Panc1 (cell line): ENCODE measurements around the gene CBL. TPM values are rescaled to one million over a fixed set of nuclear protein-coding genes. Genes with fewer than 3 reads are reported as not detected.
"Not testable (repeated sequence)": the region's sequence is repeated elsewhere in the genome, so short reads cannot be mapped to it uniquely, and the experiment has no call there.

ENCODE experiments used
- ATAC-seq: fragments of 200-7000 bp; cut with Tn5 transposase; 2 replicates; pipeline ENCODE4 v1.9.1; 2020; ENCODE audit warnings: mild to moderate bottlenecking, moderate library complexity
- BruUV-seq: library from RNA; stranded (reverse); fragments of 400-500 nt; replicated peaks from 2 replicates; lab custom pipeline; 2021; lab: Mats Ljungman, UMichigan
- CTCF ChIA-PET: fragments of 300-600 bp; sonication (Branson Sonifier 250); formaldehyde crosslinking; loops from one replicate; lab custom pipeline; 2022; ENCODE audit warnings: antibody characterized with exemption; lab: Charles Lee
- POLR2A ChIA-PET: fragments of 300-600 bp; sonication (Branson Sonifier 250); formaldehyde crosslinking; loops from one replicate; lab custom pipeline; 2022; ENCODE audit warnings: antibody characterized with exemption; lab: Charles Lee
- DNase-seq: peaks from one replicate; pipeline ENCODE4 v3.0.0-alpha.2; 2010; ENCODE audit warnings: low read depth, low spot score
- H3K27ac ChIP-seq: 2 replicates; pipeline ENCODE4 v1.5.1; 2011; ENCODE audit warnings: mild to moderate bottlenecking, low read length, inconsistent platforms
- H3K27me3 ChIP-seq: fragments of 200-500 bp; sonication (Bioruptor generic); 2 replicates; pipeline ENCODE4 v1.6.0; 2014; ENCODE audit warnings: low read length, inconsistent platforms; ENCODE audit not compliant: control insufficient read depth, insufficient read depth
- H3K36me3 ChIP-seq: fragments of 200-500 bp; sonication (Bioruptor generic); 2 replicates; pipeline ENCODE4 v1.5.1; 2014; ENCODE audit warnings: inconsistent platforms, mild to moderate bottlenecking, low read length, moderate library complexity; ENCODE audit not compliant: control insufficient read depth, insufficient read depth
- H3K4me1 ChIP-seq: 2 replicates; pipeline ENCODE4 v1.5.1; 2011; ENCODE audit warnings: inconsistent platforms, mild to moderate bottlenecking, low read length, moderate library complexity; ENCODE audit not compliant: control insufficient read depth, insufficient read depth
- H3K4me3 ChIP-seq, 2 experiments: 2 replicates each; pipeline ENCODE4 v1.5.1; 2011 to 2012; ENCODE audit warnings: low read depth in 2 of 2, low read length in 2 of 2, mild to moderate bottlenecking in 2 of 2, inconsistent platforms in 1 of 2, moderate library complexity in 1 of 2
- H3K9me3 ChIP-seq: fragments of 200-500 bp; sonication (Bioruptor generic); 2 replicates; pipeline ENCODE4 v1.5.1; 2014; ENCODE audit warnings: low read depth, mild to moderate bottlenecking, inconsistent platforms, low read length, moderate library complexity; ENCODE audit not compliant: control insufficient read depth, insufficient read depth
- CTCF ChIP-seq: fragments of 450-650 bp; IDR thresholded peaks from 2 replicates; pipeline ENCODE4 v1.5.1; 2017; ENCODE audit warnings: mild to moderate bottlenecking
- POLR2AphosphoS5 ChIP-seq: IDR thresholded peaks from 2 replicates; pipeline ENCODE4 v1.6.1; 2012; ENCODE audit warnings: mild to moderate bottlenecking, low read depth, low read length, moderate library complexity
- REST ChIP-seq, 2 experiments: IDR thresholded peaks; 2 replicates each; pipeline ENCODE4 v1.6.1; 2011 to 2012; ENCODE audit warnings: low read depth in 2 of 2, control low read depth in 1 of 2, low read length in 1 of 2, mild to moderate bottlenecking in 1 of 2, moderate library complexity in 1 of 2; ENCODE audit not compliant: insufficient read depth in 1 of 2
- SIN3A ChIP-seq: IDR thresholded peaks from 2 replicates; pipeline ENCODE4 v1.6.1; 2012; ENCODE audit warnings: low read depth, mild to moderate bottlenecking, low read length, moderate library complexity, borderline replicate concordance; ENCODE audit not compliant: insufficient read depth
- TCF7L2 ChIP-seq: IDR thresholded peaks from 2 replicates; pipeline ENCODE4 v1.6.1; 2011; ENCODE audit warnings: mild to moderate bottlenecking, low read depth, low read length, inconsistent platforms
- in situ Hi-C: cut with HindIII; loops from 2 replicates; pipeline ENCODE4 v1.10.0; 2016; ENCODE audit warnings: low sequenced_read_pairs, low pct_unique_long_range_greater_than_20kb
- intact Hi-C: fragments of 100-400 bp; cut with micrococcal nuclease; formaldehyde crosslinking; loops from one replicate; pipeline ENCODE4 v1.10.0; 2022; ENCODE audit not compliant: unreplicated experiment
- total RNA-seq: library from RNA; stranded (reverse); gene quantifications from one replicate; pipeline ENCODE4 v1.2.1, GENCODE V29; 2021; ENCODE audit not compliant: unreplicated experiment

CBL gene
- total RNA-seq, 1 experiment from 2014 or later = 69.9 TPM

- Histone ChIP-seq H3K27ac (no peak overlapping the region), H3K4me1 (0 out of 2 replicates have a peak, but pooled peaks cover 4% of the 10 kb centered on the region), H3K36me3 (no peaks in the 10 kb centered on the region), H3K27me3 (no peaks in the 10 kb centered on the region), H3K9me3 (no peaks in the 10 kb centered on the region), H3K4me3 (no peak overlapping the region)
- TF ChIP-seq REST (IDR thresholded peaks at IDR 0.05; ENCODE audit: insufficient read depth in 1 of 2, low read depth in 2 of 2, low read length in 1 of 2) = no peak
- no peak for TF ChIP-seq POLR2AphosphoS5
- no peak for TF ChIP-seq CTCF
- TF ChIP-seq SIN3A = no peak
- TF ChIP-seq TCF7L2 = no peak
- in situ Hi-C loops = no loop called here
- ChIA-PET POLR2A (interaction anchor here (0.5 to 0.7 kb wide), 3 partner anchors 18 to 1245 kb away, joined by 3 to 7 read pairs (median 3); no protein-coding TSS in a partner anchor), CTCF (interaction anchor here (0.5 kb wide), 1 partner anchor 38 kb away, joined by 9 read pairs; no protein-coding TSS in a partner anchor)
- intact Hi-C loops = no loop called here
- DNase-seq (no peak), ATAC-seq (no peak)
- no TSS peak for BruUV-seq
Observed at GRCh38 chr11:119181677-119182412, 24.3 kb upstream of the CBL start.

GRCh38 chr11:119184399-119184798, 21.7 kb upstream of the CBL start:
- DNase-seq, H3K4me1 ChIP-seq, H3K36me3 ChIP-seq, H3K27ac ChIP-seq, BruUV-seq, in situ Hi-C loops, CTCF ChIA-PET, intact Hi-C loops, H3K27me3 ChIP-seq, ATAC-seq, H3K4me3 ChIP-seq, H3K9me3 ChIP-seq, POLR2A ChIA-PET: not testable (repeated sequence)

- TF ChIP-seq CTCF (no peak), SIN3A (no peak), REST (IDR thresholded peaks at IDR 0.05; ENCODE audit: insufficient read depth in 1 of 2, low read depth in 2 of 2, low read length in 1 of 2) (no peak), POLR2AphosphoS5 (no peak), TCF7L2 (no peak)
- ATAC-seq = no peak
- DNase-seq = no peak
- no peaks in the 10 kb centered on the region for H3K9me3 ChIP-seq
- intact Hi-C loops = no loop called here
- H3K27me3 ChIP-seq = no peaks in the 10 kb centered on the region
- H3K36me3 ChIP-seq = no peaks in the 10 kb centered on the region
- CTCF ChIA-PET = no interaction called here
- no peak overlapping the region for H3K27ac ChIP-seq
- in situ Hi-C loops = no loop called here
- no peak overlapping the region for H3K4me3 ChIP-seq
- POLR2A ChIA-PET = no interaction called here
- no TSS peak for BruUV-seq
- H3K4me1 ChIP-seq = 0 out of 2 replicates have a peak, but pooled peaks cover 4% of the 10 kb centered on the region
Observed at GRCh38 chr11:119185981-119186634, 20.0 kb upstream of the CBL start.
